ENCODE results near the gene MARCHF10.
"Not testable (repeated sequence)": the region's sequence is repeated elsewhere in the genome, so short reads cannot be mapped to it uniquely, and the experiment has no call there.

Gene MARCHF10

DNA sequence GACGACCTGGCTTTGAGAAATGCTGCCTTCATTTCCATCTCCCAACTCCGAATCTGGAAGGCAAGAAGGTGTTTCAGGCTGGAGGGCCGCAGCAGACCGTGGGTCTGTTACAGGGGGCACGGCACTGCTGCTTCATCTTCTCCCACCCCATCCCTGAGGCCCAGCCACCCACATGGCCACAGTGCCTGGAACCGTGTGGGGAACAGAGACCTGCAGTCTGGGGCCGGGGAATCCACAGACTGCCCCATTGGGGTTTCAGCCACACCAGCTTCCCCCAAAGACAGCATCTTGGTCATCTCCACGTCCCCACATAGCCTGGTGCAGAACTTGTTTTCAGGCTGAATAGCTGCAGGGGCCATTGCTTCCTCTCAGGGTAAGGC, 106.4 kb downstream of the MARCHF10 start:
- TF ChIP-seq, protein P1, sequence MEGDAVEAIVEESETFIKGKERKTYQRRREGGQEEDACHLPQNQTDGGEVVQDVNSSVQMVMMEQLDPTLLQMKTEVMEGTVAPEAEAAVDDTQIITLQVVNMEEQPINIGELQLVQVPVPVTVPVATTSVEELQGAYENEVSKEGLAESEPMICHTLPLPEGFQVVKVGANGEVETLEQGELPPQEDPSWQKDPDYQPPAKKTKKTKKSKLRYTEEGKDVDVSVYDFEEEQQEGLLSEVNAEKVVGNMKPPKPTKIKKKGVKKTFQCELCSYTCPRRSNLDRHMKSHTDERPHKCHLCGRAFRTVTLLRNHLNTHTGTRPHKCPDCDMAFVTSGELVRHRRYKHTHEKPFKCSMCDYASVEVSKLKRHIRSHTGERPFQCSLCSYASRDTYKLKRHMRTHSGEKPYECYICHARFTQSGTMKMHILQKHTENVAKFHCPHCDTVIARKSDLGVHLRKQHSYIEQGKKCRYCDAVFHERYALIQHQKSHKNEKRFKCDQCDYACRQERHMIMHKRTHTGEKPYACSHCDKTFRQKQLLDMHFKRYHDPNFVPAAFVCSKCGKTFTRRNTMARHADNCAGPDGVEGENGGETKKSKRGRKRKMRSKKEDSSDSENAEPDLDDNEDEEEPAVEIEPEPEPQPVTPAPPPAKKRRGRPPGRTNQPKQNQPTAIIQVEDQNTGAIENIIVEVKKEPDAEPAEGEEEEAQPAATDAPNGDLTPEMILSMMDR (IDR thresholded peaks at IDR 0.05; ENCODE audit: extremely low read depth, missing control alignments), result no peak

DNA sequence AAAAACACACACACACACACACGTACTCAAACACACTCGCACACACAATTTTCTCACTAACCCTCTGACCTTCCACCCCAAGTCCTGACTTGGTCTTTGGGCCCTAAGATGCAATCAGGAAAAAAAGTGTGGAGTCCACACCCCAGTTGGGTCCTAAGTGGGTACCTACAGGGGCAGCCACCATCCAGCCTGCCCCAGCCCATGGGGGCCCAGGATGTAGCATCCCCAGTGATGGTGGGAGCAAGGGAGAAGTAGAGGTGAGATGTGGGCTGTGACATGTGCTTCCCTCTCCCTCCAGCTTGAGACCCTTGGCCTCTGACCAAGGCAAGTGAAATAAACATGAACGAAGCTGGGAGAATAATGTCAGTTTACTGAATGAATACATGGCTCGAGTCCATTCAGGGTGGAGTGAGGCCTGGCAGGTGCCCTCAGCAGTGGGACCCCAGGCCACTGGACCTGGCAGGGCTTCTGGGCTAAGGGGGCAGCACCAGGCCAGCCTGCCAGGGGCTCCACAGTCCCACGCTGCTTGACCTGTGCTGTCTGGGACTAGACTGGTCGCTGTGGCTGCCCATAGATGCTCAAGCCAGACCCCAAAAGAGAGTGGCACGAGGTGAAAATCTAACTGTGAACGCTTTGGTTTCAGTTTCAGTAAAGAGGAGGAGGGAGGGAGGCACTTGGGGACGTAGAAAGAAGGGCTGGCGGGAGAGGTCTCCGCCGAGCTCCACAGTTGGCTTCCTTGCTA, 107.0 kb downstream of the MARCHF10 start:
- TF ChIP-seq, protein P1 (IDR thresholded peaks at IDR 0.05; ENCODE audit: extremely low read depth, missing control alignments), result no peak
- DNase-seq (ENCODE audit: low spot score), result no peak

More for the DNA sequence above, 106.4 kb downstream of the MARCHF10 start:
- DNase-seq (ENCODE audit: low spot score), result no peak

DNA sequence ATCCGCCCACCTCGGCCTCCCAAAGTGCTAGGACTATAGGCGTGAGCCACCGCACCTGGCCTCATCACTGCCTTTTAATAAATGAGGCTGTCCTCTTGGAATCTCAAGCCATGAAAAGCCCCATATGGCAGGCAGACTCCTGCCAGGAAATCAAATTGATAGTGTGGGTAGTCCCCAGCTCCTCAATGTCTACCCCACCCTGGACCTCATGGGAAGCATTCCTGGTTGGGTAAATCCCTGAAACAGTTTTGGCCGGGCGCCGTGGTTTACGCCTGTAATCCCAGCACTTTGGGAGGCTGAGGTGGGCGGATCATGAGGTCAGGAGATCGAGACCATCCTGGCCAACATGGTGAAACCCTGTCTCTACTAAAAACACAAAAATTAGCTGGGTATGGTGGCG, 109.7 kb downstream of the MARCHF10 start:
- DNase-seq (ENCODE audit: low spot score), result not testable (repeated sequence)

DNA sequence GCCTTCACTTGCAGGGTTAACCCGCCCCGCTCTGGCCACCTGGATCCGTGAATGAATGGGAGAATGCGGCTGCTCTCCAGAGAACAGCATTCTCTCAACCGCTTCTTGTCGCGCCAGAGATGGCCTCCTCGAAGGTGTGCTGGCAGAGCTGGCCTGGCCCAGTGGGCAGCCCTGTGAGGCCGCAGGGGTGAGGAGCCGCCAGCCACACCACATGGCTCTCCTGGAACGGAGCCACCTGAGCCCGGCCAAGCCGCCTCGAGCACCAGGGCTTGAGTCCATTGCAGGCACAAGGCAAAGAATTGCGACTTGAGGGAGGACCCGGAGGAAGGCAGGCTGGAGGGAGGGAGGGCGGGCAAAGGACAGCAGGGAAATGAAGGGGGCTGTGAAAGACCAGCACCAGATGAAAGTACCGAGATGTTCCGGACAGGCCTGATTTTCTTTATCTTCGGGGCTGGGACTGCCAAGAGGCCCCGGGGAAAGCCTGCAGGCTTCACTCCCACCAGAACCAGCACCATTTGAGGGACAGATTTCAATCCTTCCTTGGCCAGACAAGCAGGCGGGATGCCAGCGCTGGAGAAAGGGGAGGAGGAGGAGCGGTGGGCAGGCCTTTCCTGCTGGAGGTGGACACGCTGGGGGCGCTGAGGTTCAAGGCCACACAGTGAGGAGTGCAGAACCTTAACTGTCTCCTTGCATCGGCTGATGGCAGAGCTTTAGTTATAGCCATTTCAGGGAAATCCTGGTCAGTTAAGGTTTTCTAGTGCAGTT, 111.2 kb downstream of the MARCHF10 start:
- DNase-seq (ENCODE audit: low spot score), result no peak
- TF ChIP-seq, protein P1 (IDR thresholded peaks at IDR 0.05; ENCODE audit: extremely low read depth, missing control alignments), result no peak

DNA sequence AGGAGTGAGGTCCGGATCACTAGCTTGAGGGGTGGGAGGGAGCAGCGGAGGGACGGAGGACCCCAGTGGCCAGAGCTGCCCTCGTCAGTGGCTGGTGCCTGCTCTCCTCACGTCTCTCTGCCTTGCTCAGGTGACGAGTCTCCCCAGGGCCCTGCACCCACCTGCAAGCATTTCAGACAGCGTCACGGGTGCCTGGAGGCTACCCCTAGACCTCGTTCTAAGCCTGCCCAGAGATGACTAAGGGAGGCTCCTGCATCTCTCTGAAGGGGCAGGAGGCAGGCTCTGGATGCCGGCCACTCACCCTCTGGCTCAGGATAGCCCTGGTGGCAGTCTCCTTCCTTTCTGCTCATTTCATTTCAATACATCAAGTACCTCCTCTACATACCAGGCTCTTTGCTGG, 111.9 kb downstream of the MARCHF10 start:
- TF ChIP-seq, protein P1 (IDR thresholded peaks at IDR 0.05; ENCODE audit: extremely low read depth, missing control alignments), result no peak
- DNase-seq (ENCODE audit: low spot score), result no peak

DNA sequence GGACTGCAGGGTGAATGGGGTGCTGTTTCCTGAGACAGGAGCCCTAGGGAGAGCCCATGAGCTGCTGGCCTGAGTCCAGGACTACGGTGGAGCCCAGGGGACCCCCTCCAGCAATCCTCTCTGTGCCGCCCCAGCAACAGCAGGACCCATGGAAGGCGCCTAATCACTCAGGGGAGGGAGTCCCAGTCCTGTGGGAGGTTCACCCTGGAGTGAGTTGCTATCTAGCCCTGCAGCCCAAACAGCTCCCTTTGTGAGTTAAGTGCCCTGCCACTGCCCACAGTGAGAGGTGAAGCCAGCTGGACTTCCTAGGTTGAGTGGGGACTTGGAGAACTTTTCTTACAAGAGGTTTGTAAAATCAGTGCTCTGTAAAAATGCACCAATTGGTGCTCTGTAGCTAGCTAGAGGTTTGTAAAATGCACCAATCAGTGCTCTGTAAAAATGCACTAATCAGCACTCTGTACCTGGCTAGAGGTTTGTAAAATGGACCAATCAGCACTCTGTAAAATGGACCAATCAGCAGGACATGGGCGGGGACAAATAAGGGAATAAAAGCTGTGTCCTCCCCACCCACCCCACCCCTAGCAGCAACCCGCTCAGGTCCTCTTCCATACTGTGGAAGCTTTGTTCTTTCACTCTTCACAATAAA, 112.9 kb downstream of the MARCHF10 start:
- DNase-seq (ENCODE audit: low spot score), result not testable (repeated sequence)

DNA sequence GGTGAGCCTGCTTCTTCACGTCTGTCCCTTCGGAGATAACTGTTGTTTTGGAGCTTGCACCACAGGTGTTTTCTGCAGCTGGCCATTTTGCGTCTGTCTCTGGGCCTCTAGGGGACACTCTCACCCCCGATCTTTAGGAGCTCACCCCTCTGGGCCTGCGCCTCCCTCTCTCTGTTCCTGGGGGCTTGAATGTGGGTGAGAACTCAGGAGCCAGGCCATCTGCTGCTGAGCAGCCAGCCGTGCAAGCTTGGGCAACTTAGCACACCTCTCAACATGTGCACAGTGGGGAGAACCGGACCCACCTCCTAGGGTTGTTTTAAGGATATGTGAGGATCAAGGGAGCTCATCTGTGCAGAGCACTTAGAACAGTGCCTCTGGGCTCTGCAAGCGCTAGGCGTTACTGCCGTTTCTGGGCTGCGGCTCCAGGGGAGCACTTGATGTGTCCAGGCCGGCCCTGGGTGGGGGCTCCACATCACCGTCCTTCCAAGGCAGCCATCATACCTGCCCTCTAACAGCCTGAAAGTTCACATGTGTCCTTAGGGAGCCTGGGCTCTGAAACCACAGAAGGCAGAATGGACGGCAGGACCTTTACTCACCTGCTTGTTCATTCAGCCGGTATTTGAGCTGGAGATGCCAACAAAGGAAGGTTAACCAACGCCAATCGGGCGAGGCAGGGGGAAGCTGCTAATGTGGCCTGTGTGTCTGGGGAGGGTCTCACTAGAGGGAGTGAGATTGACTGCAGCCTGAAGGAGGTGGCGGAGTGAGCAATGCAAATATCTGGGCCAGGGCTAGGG, 114.3 kb downstream of the MARCHF10 start:
- no peak for DNase-seq (ENCODE audit: low spot score)
- TF ChIP-seq, protein P1 (IDR thresholded peaks at IDR 0.05; ENCODE audit: extremely low read depth, missing control alignments), result no peak

Measured in GM20000 (cell line).